HG03558 (cell line): ENCODE measurements around the gene PIANP.

Experiments
- ATAC-seq: cut with Tn5 transposase; IDR thresholded peaks from one replicate; pipeline ENCODE4 v1.9.1; 2021; ENCODE audit warnings: moderate number of reproducible peaks; ENCODE audit not compliant: unreplicated experiment; ENCODE audit errors: extremely low read depth

Gene PIANP

GRCh38 chr12:6684609-6685008 lies 16.0 kb downstream of the PIANP start:
- ATAC-seq: no peak

- ATAC-seq: no peak
These were observed 23.7 kb downstream of the PIANP start for GRCh38 chr12:6676962-6677361.

- ATAC-seq: no peak
These were observed 28.5 kb downstream of the PIANP start for GRCh38 chr12:6672143-6672542.

- ATAC-seq: no peak
These were observed 32.9 kb downstream of the PIANP start for GRCh38 chr12:6667559-6668210.

GRCh38 chr12:6666211-6666610 lies 34.4 kb downstream of the PIANP start:
- ATAC-seq: no peak

- no peak for ATAC-seq
These were observed 35.7 kb downstream of the PIANP start for GRCh38 chr12:6664902-6665301.

GRCh38 chr12:6662906-6663742 lies 37.5 kb downstream of the PIANP start, which contains the start of gene ING4:
Gene ING4 (minus strand): TSS chr12:6663119. CDS start chr12:6663101, 18 bp downstream.
- peak; percentile 85 for ATAC-seq

- ATAC-seq: no peak
These were observed 38.1 kb downstream of the PIANP start for GRCh38 chr12:6662602-6662905.

- no peak for ATAC-seq
These were observed 46.6 kb downstream of the PIANP start for GRCh38 chr12:6653987-6654386.

GRCh38 chr12:6653342-6653741 lies 47.3 kb downstream of the PIANP start:
- no peak for ATAC-seq

GRCh38 chr12:6652391-6652790 lies 48.2 kb downstream of the PIANP start:
- no peak for ATAC-seq

- no peak for ATAC-seq
These were observed 49.8 kb downstream of the PIANP start for GRCh38 chr12:6650832-6651231.

- ATAC-seq: no peak
These were observed 53.5 kb downstream of the PIANP start, which contains the start of gene ACRBP for GRCh38 chr12:6647083-6647604. Gene ACRBP (minus strand): TSS chr12:6647432. CDS start chr12:6647366, 66 bp downstream.

- no peak for ATAC-seq
These were observed 54.1 kb downstream of the PIANP start for GRCh38 chr12:6646276-6647082.

- ATAC-seq: no peak
These were observed 55.7 kb downstream of the PIANP start for GRCh38 chr12:6644903-6645302.

GRCh38 chr12:6644257-6644596 lies 56.4 kb downstream of the PIANP start:
- ATAC-seq: no peak
